GM21576 (cell line): ENCODE data around the gene SLC12A7.

Experiments used
- ATAC-seq: cut with Tn5 transposase; IDR thresholded peaks from one replicate; pipeline ENCODE4 v1.9.1; 2021; ENCODE audit warnings: mild to moderate bottlenecking, moderate library complexity; ENCODE audit not compliant: unreplicated experiment

SLC12A7 gene

DNA sequence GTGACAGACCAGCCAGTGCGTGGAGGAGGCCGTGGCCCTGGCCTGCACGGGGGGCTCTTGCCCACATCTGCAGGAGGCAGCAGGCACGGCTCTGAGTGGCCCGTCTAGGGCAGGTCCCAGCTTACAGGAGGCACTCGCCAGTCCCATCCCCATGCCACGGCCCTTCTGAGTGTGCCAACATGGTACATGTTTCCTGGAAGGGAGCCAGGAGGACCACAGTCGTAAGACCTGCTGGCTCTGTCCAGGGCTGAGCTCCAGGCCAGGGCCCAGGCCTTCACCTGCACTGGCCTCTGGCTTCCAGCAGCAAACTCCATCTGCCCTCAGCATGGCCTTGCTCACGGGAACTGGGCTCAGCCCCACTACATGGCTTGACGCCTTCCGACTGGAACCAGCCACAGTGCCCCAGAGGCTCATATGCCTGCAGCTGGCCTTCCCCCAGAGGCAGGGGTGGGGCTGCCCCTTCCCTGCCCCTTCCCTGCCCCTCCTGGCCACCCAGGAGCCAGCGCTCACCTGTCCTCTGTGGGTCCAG lies 99.5 kb downstream of the SLC12A7 start:
- ATAC-seq: no peak

DNA sequence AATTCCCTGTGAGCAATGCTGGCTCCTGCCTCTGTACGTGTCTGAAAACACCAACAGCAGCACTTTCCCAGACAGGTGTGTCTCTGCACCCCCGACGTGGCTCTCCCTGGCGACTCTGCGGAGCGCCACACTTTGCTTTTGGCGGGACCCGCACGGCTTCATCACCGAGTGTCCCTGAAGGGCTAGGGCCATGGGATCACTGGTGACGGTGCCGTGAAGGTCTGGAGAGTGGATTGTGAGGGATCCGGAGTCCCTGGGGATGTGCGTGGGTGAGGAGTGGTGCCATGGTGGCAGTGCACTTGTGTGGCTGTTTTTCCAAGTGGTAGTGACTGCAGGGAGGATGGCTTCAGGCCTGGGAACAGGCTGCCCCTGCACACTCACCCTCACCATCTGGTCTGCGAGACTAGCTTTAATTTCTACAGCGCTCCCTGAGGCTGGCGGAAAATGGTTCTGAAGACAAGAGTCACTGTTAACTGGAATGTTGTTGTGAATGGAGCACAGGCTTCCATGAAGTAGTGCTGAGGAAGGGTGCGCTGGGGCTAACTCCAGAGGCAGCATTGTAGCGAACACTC lies 100.0 kb downstream of the SLC12A7 start:
- no peak for ATAC-seq

DNA sequence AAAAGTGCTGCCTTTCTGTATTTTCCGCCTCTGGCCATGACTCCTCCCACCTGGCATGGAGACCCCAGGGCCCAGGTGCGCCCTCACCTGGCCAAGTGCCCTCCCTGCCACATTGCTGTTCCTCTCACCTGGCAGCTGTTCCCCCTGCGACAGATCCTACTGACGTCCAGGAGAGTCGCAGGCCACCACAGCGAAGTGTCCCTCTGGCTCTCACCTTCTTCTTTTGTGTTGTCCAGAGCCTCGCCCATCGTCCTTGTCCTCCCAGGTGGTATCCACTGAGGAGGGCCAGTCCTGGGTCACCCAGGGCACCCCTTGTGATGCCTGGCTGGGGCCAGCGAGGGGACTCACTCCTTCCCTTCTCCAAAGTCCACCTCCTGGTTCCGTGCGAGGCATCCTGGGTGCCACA lies 100.6 kb downstream of the SLC12A7 start:
- ATAC-seq: no peak

DNA sequence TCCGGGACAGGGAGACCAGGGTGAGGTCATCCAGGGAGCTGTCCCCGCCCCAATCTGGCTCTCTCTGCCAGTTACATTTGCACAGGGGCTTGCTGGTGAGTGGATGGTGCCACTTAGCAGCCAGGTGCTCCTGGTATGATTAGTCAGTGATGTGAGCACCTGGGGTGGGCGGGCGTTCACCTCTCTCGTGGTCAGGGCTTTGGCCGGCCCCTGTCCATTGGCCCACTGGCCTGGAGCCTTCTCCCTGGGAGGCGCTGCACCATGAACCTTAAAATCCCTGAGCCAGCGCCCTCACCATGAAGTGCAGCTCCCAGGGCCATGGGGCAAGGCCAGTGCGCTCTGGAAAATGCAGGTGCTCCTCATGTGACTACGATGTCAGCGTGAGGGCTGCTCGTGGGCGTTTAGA lies 101.2 kb downstream of the SLC12A7 start:
- ATAC-seq: no peak

DNA sequence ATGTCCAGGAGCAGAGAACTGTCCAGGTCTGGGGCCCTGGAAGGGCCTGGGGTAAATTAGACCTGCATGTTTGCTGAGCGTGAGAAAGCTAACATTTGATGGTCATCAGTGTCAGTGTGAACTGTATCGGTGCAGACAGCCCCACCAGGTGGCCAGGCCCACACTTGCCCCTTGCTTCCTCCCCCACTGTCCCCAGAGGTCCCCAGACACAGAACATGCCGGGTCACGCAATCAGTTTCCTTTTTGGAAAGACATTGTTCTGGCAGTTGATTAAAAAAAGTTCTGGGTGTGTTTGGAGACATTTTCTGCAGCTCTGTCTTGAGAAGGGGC lies 101.7 kb downstream of the SLC12A7 start:
- ATAC-seq: no peak

DNA sequence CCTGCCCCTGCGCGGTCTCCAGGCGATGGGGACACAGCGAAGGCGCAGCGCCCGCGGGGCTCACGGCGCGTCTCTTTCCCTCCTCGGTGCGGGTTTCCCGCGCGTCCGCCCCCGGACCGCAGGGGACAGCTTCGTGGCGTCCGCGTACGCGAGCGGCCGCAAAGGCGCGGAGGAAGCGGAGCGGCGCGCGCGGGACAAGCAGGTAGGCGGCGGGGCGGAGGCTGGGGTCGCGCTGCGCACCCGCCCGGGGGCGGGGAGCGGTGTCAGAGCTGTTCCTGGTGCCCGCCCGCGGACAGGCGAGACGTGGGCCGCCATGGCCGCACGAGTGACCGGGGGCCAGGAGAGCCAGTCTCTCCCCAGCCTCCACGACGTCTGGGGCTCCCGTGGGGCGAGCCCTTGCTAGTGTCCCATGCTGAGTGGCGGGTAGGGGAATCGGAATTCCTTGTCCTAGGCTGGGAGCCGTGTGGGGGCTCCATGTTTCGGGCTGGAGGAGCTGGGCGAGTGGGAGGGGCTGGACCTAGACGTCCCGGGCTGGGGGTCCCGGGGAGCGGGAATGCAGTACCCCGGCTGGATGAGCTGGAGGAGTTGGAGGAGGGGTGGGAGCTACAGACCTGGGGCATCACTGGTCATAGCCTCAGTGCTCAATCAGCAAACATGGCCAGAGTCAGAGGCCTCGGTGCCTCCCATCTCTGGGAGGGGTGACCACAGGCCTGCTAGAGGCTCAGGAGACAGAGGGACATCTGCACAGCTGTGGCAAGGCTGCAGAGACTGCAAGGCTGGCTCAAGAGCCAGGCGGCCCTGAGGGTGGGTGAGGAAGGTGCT lies 102.3 kb downstream of the SLC12A7 start:
- no peak for ATAC-seq

DNA sequence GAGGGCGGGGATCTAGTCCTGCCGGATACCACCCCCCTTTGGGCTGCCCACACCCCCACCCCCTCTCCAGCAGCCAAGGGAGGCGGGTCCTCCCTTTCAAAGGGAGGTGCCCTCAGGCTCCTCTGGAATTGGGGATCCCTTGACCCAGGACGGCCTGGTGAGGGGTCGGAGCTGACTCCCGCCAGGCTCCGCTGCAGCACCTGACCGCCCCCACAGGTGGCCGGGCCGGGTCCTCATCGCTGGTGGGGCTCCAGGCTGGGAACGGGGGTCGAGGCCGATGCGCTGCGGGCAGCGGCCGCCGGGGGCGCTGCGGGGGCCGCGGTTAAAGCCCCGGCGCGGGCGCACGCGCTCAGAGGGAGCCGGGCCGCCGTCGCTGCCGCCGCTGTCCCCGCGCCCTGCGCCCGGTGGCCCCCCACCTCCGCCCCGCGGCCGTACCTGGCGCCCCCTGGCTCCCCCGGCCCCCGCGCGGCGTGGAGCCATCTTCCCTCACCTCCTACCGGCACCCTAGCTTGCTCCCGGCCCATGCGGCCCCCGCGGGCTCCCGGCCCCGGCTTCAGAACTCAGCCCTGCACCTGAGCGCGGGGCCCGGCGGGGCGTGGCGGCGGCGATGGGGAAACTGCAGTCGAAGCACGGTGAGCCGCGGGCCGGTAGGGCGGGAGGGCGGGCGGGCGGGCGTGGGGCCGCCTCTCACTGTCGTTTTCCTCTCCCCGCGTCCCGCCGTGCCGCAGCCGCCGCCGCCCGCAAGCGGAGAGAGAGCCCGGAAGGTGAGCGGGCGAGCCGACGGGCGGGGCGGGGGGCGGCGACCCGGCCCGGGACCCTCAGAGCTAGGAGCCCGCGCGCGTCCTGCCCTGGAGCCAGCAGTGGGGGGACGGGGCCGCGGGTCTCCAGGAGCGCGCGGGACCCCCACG lies 103.2 kb downstream of the SLC12A7 start, which contains the start of gene NKD2:
TSS of gene NKD2 (plus strand) at position 352 of the 908 bp plus-strand sequence. CDS start at position 608, 256 bp downstream.
- no peak for ATAC-seq

DNA sequence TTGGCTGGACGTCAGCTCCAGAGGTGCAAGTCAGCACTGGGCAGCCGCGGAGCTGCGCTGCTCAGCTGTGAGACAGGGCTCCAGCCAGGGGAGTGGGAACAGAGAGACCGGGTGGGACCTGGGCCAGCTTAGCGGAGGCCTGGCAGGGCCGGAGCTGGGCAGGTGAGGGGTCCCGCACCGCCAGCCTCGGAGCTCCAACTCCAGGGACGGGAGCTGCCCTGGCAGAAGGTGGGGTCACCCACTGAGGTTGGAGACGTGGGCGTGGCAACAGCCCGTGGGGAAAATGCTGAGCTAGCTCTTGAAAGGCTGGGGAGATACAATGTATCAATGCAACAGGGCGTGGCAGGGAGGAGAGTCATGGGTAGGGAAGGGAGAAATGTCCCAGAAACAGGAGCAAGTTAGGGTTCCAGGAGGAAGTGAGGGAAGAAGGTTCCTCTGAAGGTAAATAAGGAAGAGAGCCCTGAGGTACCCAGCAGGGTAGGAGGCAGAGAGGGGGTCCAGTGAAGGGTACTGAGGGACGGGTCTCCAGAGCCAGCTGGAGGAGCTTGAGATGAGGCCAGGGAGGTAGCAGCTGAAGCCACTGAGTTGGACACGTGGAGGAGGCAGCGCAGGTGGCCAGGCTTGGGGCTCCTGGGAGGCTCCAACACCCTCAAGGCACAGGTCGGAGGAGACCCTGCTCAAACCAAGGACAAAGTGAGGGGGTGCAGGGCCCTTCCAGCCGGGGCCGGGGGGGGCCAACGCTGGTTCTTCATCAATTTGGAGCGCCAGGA lies 104.0 kb downstream of the SLC12A7 start:
- ATAC-seq: no peak

DNA sequence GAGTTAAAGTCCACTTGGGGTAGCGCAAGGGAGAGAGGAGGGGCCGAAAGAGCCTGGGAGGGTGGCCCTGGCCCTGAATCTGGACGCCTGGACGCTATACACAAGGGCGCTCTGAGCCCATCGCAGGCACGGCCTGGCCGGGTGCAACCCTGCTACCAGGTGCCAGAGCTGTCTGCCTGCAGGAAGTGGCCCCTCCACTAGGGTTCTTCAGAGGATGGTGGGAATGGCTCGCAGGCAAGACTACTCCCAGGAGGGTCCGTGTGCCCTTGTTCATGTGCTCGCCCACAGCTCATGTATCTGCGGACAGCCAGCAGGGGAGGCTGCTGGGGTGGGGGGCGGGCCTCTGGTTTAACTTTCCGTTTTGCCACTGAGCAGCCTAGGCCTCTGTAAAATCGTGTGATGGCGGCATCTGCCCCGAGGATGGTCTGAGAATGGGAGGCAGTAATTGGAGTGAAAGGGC lies 104.6 kb downstream of the SLC12A7 start:
- no peak for ATAC-seq

DNA sequence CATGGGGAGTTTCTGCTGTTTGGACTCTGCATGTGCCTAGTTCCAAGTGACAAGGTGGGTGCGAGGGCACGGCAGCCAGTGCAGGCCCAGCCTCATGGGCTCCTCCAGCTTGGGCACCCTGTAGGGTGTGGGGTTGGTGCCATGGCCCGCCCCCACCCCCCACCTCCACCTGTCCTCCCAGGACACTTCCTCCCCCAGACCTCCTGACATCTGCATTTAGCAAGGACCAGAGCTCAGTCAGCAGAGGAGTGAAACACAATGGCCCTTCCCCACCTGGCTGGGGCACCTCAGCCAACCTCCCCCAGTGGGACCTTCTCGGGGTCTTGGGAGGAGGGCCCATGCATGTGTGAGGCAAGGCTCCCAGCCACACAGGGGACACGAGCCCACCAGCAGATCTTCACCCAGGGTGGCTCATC lies 105.2 kb downstream of the SLC12A7 start:
- no peak for ATAC-seq

DNA sequence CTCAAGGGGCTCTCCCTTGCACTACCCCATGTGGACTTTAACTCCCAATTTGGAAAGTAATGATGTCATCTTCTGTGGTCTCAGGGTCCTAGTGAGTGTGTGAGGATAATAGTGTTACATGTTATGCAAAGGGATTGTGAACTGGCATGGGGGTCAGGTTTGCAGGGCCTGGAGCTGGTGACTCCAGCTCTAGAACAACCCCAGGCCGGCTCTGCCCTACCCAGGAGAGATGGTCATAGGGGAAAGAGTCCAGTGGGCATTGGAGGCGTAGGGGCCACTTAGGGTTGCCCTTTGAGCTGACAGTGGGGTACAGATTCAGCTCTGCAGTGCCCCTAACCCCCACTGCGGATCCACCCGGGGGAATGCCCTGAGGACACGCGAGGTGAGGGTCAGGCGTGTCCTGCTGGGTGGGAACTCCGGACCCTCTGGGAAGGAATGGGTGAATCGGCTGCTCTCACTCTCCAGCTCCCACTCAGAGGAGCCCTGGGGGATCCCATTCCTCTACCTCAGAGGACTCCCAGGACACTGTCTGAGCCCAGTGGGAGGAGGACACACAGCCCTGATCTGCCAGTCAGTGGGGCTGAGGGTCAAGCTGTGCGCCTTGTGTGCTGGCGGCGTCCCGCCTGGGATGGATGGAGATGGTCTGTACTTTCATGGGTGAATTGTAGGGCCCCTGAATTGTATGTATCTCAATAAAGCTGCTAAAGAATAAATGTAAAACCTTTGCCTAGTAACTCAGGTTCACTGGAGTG lies 105.8 kb downstream of the SLC12A7 start:
- ATAC-seq: no peak

DNA sequence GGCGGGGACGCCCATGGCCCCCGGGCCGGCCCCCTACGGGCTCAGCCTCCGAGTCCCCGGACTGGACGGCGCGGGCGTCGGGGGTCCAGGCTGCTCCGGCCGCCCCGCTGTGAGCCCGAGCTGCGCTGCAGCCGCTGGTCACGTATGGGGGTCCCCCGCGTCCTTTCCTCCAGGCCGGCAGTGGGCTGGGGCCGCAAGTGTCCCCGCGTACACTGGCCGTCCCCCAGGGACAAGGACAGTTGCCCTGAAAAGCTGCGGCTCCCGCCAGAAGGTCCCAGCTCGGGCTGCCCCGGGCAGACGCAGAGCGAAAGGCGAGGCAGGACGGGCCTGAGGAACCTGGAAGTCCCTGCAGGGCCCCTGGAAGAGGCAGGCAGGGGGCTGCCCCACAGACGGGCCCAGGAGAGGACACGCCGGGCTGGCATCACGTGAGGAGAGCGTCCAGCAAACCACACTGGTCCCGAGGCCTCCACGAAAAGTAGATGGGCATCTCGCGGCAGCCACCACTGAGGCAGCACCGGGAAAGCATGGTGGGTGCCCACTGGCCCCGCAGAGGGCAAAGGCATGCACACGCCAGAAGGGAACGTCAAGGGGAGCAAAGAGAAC lies 106.5 kb downstream of the SLC12A7 start:
- no peak for ATAC-seq

DNA sequence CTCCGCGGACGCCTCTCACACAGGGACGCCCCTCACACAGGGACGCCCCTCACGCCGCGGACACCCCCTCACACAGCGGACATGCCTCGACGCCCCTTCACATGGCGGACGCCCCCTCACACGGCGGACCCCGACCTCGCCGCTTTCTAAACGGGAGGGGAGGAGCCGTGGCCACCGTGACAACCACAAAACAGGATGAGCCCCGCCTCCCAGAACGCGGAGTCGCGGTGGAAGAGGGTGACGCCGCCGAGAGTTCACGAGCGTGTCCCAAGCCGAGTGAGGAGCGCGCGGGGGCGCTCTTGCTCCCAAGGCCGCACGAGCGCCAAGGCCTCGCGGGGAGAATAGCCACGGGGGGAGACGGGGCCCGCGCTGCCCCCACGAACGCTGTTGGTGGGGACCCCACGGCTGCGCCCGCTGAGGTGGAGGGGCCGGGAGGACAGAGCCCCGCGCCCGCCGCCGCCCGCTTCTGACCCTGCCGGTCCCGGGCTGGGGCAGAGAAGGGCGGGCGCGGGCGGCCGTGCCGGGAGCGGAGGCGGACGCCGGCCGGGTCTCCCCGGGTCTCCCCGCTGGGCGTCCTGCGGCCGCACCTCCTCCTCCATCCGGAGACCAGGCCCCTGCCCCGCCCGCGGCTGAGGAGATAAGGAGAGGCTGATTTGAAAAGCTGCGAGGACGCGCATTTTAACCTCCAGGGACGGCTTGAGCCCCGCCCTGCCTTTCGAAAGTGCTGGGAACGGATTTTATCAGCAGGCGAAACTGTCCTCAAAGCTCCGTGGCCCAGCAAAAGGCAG lies 107.2 kb downstream of the SLC12A7 start:
- no peak for ATAC-seq

DNA sequence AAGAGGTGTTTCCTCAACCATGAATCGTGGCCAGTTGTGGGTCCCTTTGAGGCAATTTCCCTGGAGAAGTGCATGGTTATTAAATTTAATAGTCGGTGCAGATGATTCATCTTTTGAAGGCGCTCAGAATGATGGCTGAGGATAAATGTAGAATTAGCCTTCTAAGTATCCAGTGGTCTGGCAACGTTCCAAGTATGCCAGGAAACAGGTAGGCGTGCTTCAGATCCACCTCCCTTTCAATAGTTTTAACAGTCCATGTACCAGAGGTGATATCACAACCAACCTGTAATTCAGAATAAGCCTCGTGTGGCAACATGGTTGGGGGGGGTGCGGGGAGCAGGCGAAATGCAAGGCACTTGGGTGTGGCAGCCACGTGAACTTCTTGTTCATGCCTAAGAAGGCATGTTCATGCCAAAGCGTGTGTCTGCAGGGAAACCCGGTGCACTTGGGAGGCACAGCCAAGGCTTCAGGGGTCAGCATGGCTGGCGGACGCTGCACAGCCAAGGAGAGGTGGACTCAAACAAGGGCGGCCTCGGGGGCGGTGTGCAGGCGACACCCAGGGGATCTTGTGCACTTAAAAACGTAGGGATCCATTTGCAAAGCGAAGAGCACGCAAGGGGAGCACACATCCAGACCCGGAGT lies 108.4 kb downstream of the SLC12A7 start:
- ATAC-seq: no peak

DNA sequence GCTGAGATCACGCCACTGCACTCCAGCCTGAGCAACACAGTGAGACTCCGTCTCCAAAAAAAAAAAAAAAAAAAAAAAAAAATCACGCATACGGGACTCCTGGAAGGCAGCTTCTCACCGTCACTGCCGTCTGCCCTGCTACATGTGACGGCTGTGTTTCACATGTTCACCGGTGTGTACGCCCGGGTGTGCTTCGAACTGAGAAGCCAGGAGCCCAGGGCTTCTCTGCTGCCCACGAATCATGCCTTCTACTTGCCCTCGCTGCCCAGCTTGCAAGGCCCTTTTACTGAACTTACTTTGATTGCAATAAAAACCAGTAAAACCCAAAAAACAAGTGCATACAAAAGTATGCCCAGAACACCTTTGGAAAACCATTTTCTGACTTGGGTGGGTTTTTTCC lies 109.0 kb downstream of the SLC12A7 start:
- no peak for ATAC-seq

DNA sequence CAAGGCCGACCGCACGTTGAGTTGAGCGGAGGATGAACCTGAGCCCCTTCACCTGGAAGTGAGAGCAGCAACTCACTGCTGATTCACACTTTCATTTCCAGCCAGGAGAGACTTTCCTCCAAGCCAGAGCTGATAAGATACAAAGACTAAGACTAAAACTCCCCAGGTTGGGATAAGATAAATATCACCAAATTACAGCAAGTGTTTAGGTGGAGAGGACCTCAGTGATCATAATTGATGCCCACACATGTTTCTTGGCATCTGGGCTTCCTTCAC lies 109.7 kb downstream of the SLC12A7 start:
- ATAC-seq: no peak

DNA sequence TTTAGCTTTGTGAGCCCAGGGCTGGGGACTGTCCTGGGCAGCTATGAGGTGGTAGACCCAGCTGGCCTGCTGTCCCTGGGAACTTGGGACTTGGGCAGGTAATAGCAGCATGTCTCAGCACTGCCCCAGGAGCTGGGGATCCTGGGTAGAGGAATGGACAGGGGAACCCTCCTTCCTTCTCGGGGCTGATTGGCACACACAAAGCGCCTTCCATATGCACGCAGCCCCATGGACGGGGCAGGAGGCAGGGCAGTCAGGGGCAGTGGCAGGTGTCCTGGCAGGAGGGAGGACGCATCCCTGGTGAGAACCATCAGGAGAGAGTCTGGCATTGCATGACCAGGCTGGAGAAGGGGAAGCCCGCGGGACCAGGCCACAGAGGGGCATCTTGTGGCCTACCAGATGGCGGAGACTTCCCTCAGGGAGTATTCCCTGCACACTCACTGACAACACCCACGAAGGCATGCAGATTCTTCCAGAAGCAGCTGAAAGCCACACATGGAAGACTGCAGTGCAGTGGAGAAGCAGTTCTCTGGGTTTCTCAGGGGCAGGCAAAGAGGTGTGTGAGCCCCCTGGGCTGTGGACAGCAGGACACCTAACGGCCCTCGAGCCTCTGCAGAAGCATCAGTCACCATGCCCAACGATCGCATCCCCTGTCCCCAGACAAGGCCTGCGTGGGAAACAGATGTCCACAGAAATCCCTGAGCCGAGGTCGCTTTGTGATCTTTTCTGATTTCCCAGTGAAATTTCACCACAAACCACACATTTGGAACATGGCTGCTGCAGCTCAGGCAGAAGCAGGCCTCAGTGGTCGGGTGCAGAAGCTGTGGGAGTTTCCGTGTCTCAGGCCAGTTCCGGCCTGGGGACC lies 110.2 kb downstream of the SLC12A7 start:
- ATAC-seq: no peak
